CD14-positive monocyte (primary cell): ENCODE measurements around the gene COL4A1. TPM values are rescaled to one million over a fixed set of nuclear protein-coding genes. Genes with fewer than 3 reads are reported as not detected.

Experiments
- DNase-seq, 3 donors: peaks; one replicate each; pipeline ENCODE4 v3.0.0-alpha.2; 2011 to 2022
- H2AFZ ChIP-seq: 2 replicates; pipeline ENCODE4 v1.6.0; 2012; ENCODE audit warnings: mild to moderate bottlenecking, low read depth, low read length, inconsistent platforms; ENCODE audit not compliant: insufficient read depth, poor library complexity, severe bottlenecking
- H3K27ac ChIP-seq, 2 donors: 1 replicate in 1 of 2; 2 replicates in 1 of 2; pipeline ENCODE4 v1.5.1; 2012 to 2013; ENCODE audit warnings: low read length in 2 of 2, control low read depth in 1 of 2, inconsistent platforms in 1 of 2, low read depth in 1 of 2, mild to moderate bottlenecking in 1 of 2
- H3K27me3 ChIP-seq, 2 donors: one replicate each; pipeline versions ENCODE4 v1.6.0 to v1.6.1; 2011 to 2013; ENCODE audit warnings: low read length in 2 of 2; ENCODE audit not compliant: control insufficient read depth in 2 of 2, insufficient read depth in 2 of 2
- H3K36me3 ChIP-seq, 2 donors: replicated peaks in 1 of 2; 1 replicate in 1 of 2; 2 replicates in 1 of 2; pipeline versions ENCODE4 v1.5.1 to v1.6.1; 2012 to 2013; ENCODE audit warnings: low read length in 2 of 2, control low read depth in 1 of 2, inconsistent platforms in 1 of 2, mild to moderate bottlenecking in 1 of 2; ENCODE audit not compliant: insufficient read depth in 2 of 2, control insufficient read depth in 1 of 2
- H3K4me1 ChIP-seq, 2 donors: 1 replicate in 1 of 2; 2 replicates in 1 of 2; pipeline versions ENCODE4 v1.5.1 to v1.6.1; 2012 to 2013; ENCODE audit warnings: low read length in 2 of 2, control low read depth in 1 of 2, inconsistent platforms in 1 of 2, mild to moderate bottlenecking in 1 of 2, moderate library complexity in 1 of 2; ENCODE audit not compliant: insufficient read depth in 2 of 2, control insufficient read depth in 1 of 2
- H3K4me2 ChIP-seq: replicated peaks from 2 replicates; pipeline ENCODE3; 2012; ENCODE audit warnings: low read length, moderate library complexity, mild to moderate bottlenecking; ENCODE audit not compliant: poor library complexity, severe bottlenecking; ENCODE audit errors: extremely low read depth
- H3K4me3 ChIP-seq, 3 experiments: fragments of 200-600 bp in 1 of 3; sonication (generic) in 1 of 3; replicated peaks in 1 of 3; 1 replicate in 2 of 3; 2 replicates in 1 of 3; pipeline ENCODE4 v1.5.1; 2011 to 2013; ENCODE audit warnings: low read length in 3 of 3, mild to moderate bottlenecking in 3 of 3, control low read depth in 2 of 3, low read depth in 2 of 3, inconsistent platforms in 1 of 3, moderate library complexity in 1 of 3
- H3K79me2 ChIP-seq: 2 replicates; pipeline ENCODE4 v1.6.0; 2012; ENCODE audit warnings: mild to moderate bottlenecking, control low read depth, inconsistent platforms, low read length, moderate library complexity; ENCODE audit not compliant: insufficient read depth
- H3K9ac ChIP-seq: 2 replicates; pipeline ENCODE4 v1.6.0; 2017; ENCODE audit warnings: low read length, mild to moderate bottlenecking; ENCODE audit not compliant: insufficient read depth, poor library complexity, severe bottlenecking
- H3K9me3 ChIP-seq, 2 donors: replicated peaks in 1 of 2; 1 replicate in 1 of 2; 2 replicates in 1 of 2; pipeline versions ENCODE4 v1.5.1 to v1.6.1; 2012 to 2013; ENCODE audit warnings: low read length in 2 of 2, control low read depth in 1 of 2; ENCODE audit not compliant: control insufficient read depth in 1 of 2, insufficient read depth in 1 of 2
- H4K20me1 ChIP-seq: 2 replicates; pipeline ENCODE4 v1.6.0; 2012; ENCODE audit warnings: mild to moderate bottlenecking, low read length, control low read depth, moderate library complexity; ENCODE audit not compliant: insufficient read depth
- H3K27ac Mint-ChIP-seq, 7 donors: one replicate each; pipeline ENCODE4 v1.8.0; 2020; ENCODE audit warnings: mild to moderate bottlenecking in 7 of 7, mixed read lengths in 7 of 7, moderate library complexity in 6 of 7, inconsistent platforms in 2 of 7
- H3K27me3 Mint-ChIP-seq, 3 donors: one replicate each; pipeline ENCODE4 v1.8.0; 2021 to 2022; ENCODE audit warnings: low read depth in 3 of 3, mild to moderate bottlenecking in 3 of 3, mixed read lengths in 3 of 3, moderate library complexity in 3 of 3, inconsistent platforms in 1 of 3
- H3K36me3 Mint-ChIP-seq, 2 donors: one replicate each; pipeline ENCODE4 v1.8.0; 2020; ENCODE audit warnings: mixed read lengths in 2 of 2, inconsistent platforms in 1 of 2, mild to moderate bottlenecking in 1 of 2
- H3K4me1 Mint-ChIP-seq: one replicate; pipeline ENCODE4 v1.8.0; 2020; ENCODE audit warnings: mild to moderate bottlenecking, mixed read lengths
- H3K4me3 Mint-ChIP-seq, 2 donors: one replicate each; pipeline ENCODE4 v1.8.0; 2020; ENCODE audit warnings: mild to moderate bottlenecking in 2 of 2, mixed read lengths in 2 of 2, moderate library complexity in 1 of 2
- H3K9me3 Mint-ChIP-seq, 7 donors: one replicate each; pipeline ENCODE4 v1.8.0; 2020 to 2022; ENCODE audit warnings: mixed read lengths in 7 of 7, mild to moderate bottlenecking in 6 of 7, moderate library complexity in 6 of 7, inconsistent platforms in 2 of 7
- WGBS: methylation state at CpG from one replicate; pipeline ENCODE4 v1.1.5; 2013; ENCODE audit warnings: missing lambda C conversion rate; ENCODE audit not compliant: insufficient coverage; 5-methylcytosine and 5-hydroxymethylcytosine counted together
- intact Hi-C, 2 donors: fragments of 100-400 bp; cut with micrococcal nuclease; formaldehyde crosslinking; loops; one replicate each; pipeline versions ENCODE4 v1.15.0 to v1.15.1; 2023
- polyA plus RNA-seq, 3 donors: library from polyadenylated mRNA; depleted of rRNA in 1 of 3; unstranded in 2 of 3; stranded (reverse) in 1 of 3; fragments of 300-500 nt in 2 of 3; fragments of >200 nt in 1 of 3; fragmentation: Illumina TruSeq in 2 of 3; gene quantifications; 1 replicate in 2 of 3; 2 replicates in 1 of 3; pipeline ENCODE4 v1.2.3, GENCODE V29; 2012 to 2021
- TF ChIP-seq, protein P1 (sequence below): fragments of 200-600 bp; IDR thresholded peaks from one replicate; pipeline ENCODE4 v1.8.0; 2022; ENCODE audit warnings: antibody characterized with exemption, mild to moderate bottlenecking

Gene COL4A1
- polyA plus RNA-seq, 3 donors, result 0.16 to 0.25 TPM; not detected in 1

GRCh38 chr13:110286833-110287819 is 19.8 kb downstream of the COL4A1 start:
- 95% methylated on average over 13 of the region's 21 CpGs for whole genome bisulfite sequencing
- intact Hi-C loops, result no loop called here
- H3K9ac ChIP-seq, result no peak overlapping the region
- TF ChIP-seq, protein P1, sequence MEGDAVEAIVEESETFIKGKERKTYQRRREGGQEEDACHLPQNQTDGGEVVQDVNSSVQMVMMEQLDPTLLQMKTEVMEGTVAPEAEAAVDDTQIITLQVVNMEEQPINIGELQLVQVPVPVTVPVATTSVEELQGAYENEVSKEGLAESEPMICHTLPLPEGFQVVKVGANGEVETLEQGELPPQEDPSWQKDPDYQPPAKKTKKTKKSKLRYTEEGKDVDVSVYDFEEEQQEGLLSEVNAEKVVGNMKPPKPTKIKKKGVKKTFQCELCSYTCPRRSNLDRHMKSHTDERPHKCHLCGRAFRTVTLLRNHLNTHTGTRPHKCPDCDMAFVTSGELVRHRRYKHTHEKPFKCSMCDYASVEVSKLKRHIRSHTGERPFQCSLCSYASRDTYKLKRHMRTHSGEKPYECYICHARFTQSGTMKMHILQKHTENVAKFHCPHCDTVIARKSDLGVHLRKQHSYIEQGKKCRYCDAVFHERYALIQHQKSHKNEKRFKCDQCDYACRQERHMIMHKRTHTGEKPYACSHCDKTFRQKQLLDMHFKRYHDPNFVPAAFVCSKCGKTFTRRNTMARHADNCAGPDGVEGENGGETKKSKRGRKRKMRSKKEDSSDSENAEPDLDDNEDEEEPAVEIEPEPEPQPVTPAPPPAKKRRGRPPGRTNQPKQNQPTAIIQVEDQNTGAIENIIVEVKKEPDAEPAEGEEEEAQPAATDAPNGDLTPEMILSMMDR, result no peak
- Mint-ChIP-seq H3K4me1 (no peaks in the 10 kb centered on the region), H3K4me3 (no peak overlapping the region), H3K27ac (no peak overlapping the region), H3K27me3 (peaks cover 6 to 15% (median 8%) of the 10 kb centered on the region in 3 donors), H3K36me3 (no peaks in the 10 kb centered on the region), H3K9me3 (peaks cover 0 to 5% (median 2%) of the 10 kb centered on the region in 7 donors)
- DNase-seq, result no peak
- H4K20me1 ChIP-seq, result no peaks in the 10 kb centered on the region
- H3K27me3 ChIP-seq, result no peaks in the 10 kb centered on the region
- H3K4me1 ChIP-seq, result no peaks in the 10 kb centered on the region
- no peak overlapping the region for H2AFZ ChIP-seq
- no peak overlapping the region for H3K27ac ChIP-seq
- H3K4me3 ChIP-seq, result no peak overlapping the region
- no peak overlapping the region for H3K4me2 ChIP-seq
- H3K36me3 ChIP-seq, result no peaks in the 10 kb centered on the region
- H3K9me3 ChIP-seq, result no peaks in the 10 kb centered on the region
- H3K79me2 ChIP-seq, result no peaks in the 10 kb centered on the region

DNA sequence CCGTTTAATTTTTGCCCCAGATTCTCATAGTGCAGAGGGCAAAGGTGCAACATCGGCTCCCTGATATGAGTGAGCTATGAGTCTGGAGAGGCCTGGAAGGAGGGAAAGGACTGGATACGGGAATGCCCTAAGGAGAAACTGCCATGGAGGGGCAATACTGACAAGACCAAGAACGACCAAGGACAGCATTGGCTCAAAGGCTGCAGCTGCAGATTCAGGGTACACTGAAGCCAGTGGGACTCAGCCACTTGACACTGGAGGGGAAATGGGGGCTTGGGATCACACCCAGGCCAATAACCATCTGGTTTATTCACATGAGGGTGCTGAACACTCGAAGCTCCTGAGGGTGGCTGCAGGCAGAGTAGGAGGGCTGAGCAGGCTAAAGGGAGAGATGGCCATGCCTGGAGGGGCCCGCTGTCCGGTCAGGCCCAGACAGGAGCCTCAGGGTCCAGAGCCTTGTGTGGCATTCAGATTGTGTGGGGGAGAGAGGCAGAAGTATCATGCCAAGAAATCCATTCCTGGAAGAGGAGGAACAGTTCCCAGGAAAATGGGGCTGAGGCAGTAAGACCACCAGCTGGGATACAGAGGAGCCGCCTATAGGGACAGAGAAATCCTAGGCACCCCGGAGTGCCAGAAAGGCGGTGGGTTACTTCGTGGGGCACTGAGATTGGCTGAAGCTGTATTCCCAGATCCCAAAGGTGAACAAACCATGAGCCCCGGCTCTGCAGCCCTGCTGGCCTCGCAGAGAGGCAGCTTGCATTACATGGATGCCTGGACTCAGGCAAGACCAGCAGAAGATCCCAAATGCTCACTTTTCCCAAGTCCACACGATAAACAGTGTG is 20.7 kb downstream of the COL4A1 start:
- DNase-seq, result no peak
- Mint-ChIP-seq H3K36me3 (no peaks in the 10 kb centered on the region), H3K4me3 (no peak overlapping the region), H3K9me3 (peaks cover under 1 to 10% (median 5%) of the 10 kb centered on the region in 7 donors), H3K27me3 (peaks cover 5 to 13% (median 8%) of the 10 kb centered on the region in 3 donors), H3K27ac (no peak overlapping the region), H3K4me1 (no peaks in the 10 kb centered on the region)
- intact Hi-C loops, result no loop called here
- H3K9ac ChIP-seq, result no peak overlapping the region
- no peaks in the 10 kb centered on the region for H3K9me3 ChIP-seq
- no peak overlapping the region for H2AFZ ChIP-seq
- no peaks in the 10 kb centered on the region for H3K36me3 ChIP-seq
- H3K4me1 ChIP-seq, result no peaks in the 10 kb centered on the region
- 89% methylated on average over 14 of the region's 14 CpGs for WGBS
- H3K4me3 ChIP-seq, result no peak overlapping the region
- H4K20me1 ChIP-seq, result no peaks in the 10 kb centered on the region
- H3K79me2 ChIP-seq, result no peaks in the 10 kb centered on the region
- no peaks in the 10 kb centered on the region for H3K27me3 ChIP-seq
- TF ChIP-seq, protein P1, result no peak
- no peak overlapping the region for H3K4me2 ChIP-seq
- H3K27ac ChIP-seq, result no peak overlapping the region
